ENCODE data around the gene ABL1. TPM values are rescaled to one million over a fixed set of nuclear protein-coding genes. Genes with fewer than 3 reads are reported as not detected.

Gene ABL1
- total RNA-seq, 4 donors from 2014 or later: 31.3 to 40.4 (median 34.8) TPM

- no peak for TF ChIP-seq CTCF (IDR thresholded peaks at IDR 0.05)
- TF ChIP-seq POLR2AphosphoS5 (IDR thresholded peaks at IDR 0.05): no peak
- no peak for TF ChIP-seq EP300 (IDR thresholded peaks at IDR 0.05)
- no peak for TF ChIP-seq POLR2A (IDR thresholded peaks at IDR 0.05)
- H3K27me3 ChIP-seq: no peaks in the 10 kb centered on the region
- no peak overlapping the region for H3K27ac ChIP-seq
- no peak overlapping the region for H3K4me3 ChIP-seq
- no peaks in the 10 kb centered on the region for H3K9me3 ChIP-seq
- WGBS: 95% methylated on average over 5 of the region's 5 CpGs
- no peaks in the 10 kb centered on the region for H3K4me1 ChIP-seq
- peaks cover 87% of the 10 kb centered on the region for H3K36me3 ChIP-seq
- no peak for DNase-seq (ENCODE audit: low spot score in 2 of 2)
Observed at GRCh38 chr9:130874783-130875182, 39.7 kb downstream of the ABL1 start.

- H3K9me3 ChIP-seq: no peaks in the 10 kb centered on the region
- H3K4me3 ChIP-seq: no peak overlapping the region
- no peaks in the 10 kb centered on the region for H3K27me3 ChIP-seq
- no peaks in the 10 kb centered on the region for H3K4me1 ChIP-seq
- TF ChIP-seq POLR2AphosphoS5 (IDR thresholded peaks at IDR 0.05) (no peak), EP300 (IDR thresholded peaks at IDR 0.05) (no peak), CTCF (IDR thresholded peaks at IDR 0.05) (no peak), POLR2A (IDR thresholded peaks at IDR 0.05) (no peak)
- no peak overlapping the region for H3K27ac ChIP-seq
- WGBS: 92% methylated on average over 6 of the region's 6 CpGs
- DNase-seq (ENCODE audit: low spot score in 2 of 2): no peak
- H3K36me3 ChIP-seq: peaks cover 96% of the 10 kb centered on the region
Observed at GRCh38 chr9:130877300-130877699, 42.2 kb downstream of the ABL1 start.

GRCh38 chr9:130878295-130878694 is 43.2 kb downstream of the ABL1 start:
- H3K9me3 ChIP-seq: no peaks in the 10 kb centered on the region
- no peak for DNase-seq (ENCODE audit: low spot score in 2 of 2)
- H3K36me3 ChIP-seq: peaks cover 96% of the 10 kb centered on the region
- no peak overlapping the region for H3K4me3 ChIP-seq
- WGBS: 95% methylated on average over 6 of the region's 6 CpGs
- no peaks in the 10 kb centered on the region for H3K27me3 ChIP-seq
- H3K27ac ChIP-seq: no peak overlapping the region
- no peaks in the 10 kb centered on the region for H3K4me1 ChIP-seq
- TF ChIP-seq EP300 (IDR thresholded peaks at IDR 0.05) (no peak), POLR2A (IDR thresholded peaks at IDR 0.05) (no peak), POLR2AphosphoS5 (IDR thresholded peaks at IDR 0.05) (no peak), CTCF (IDR thresholded peaks at IDR 0.05) (no peak)

GRCh38 chr9:130879863-130880411 is 44.9 kb downstream of the ABL1 start:
- 93% methylated on average over 9 of the region's 9 CpGs for WGBS
- DNase-seq (ENCODE audit: low spot score in 2 of 2): no peak
- Histone ChIP-seq H3K9me3 (no peaks in the 10 kb centered on the region), H3K27ac (no peak overlapping the region), H3K36me3 (peaks cover 96% of the 10 kb centered on the region), H3K4me1 (no peaks in the 10 kb centered on the region), H3K27me3 (no peaks in the 10 kb centered on the region), H3K4me3 (no peak overlapping the region)
- TF ChIP-seq CTCF (IDR thresholded peaks at IDR 0.05) (no peak), EP300 (IDR thresholded peaks at IDR 0.05) (no peak)

- H3K36me3 ChIP-seq: peaks cover 96% of the 10 kb centered on the region
- H3K4me3 ChIP-seq: no peak overlapping the region
- TF ChIP-seq POLR2AphosphoS5 (IDR thresholded peaks at IDR 0.05): no peak
- no peak for TF ChIP-seq CTCF (IDR thresholded peaks at IDR 0.05)
- no peak for TF ChIP-seq POLR2A (IDR thresholded peaks at IDR 0.05)
- TF ChIP-seq EP300 (IDR thresholded peaks at IDR 0.05): no peak
- 88% methylated on average over 12 of the region's 16 CpGs for WGBS
- no peak for DNase-seq (ENCODE audit: low spot score in 2 of 2)
- H3K27me3 ChIP-seq: no peaks in the 10 kb centered on the region
- no peaks in the 10 kb centered on the region for H3K9me3 ChIP-seq
- H3K4me1 ChIP-seq: no peaks in the 10 kb centered on the region
- no peak overlapping the region for H3K27ac ChIP-seq
Observed at GRCh38 chr9:130880599-130881220, 45.7 kb downstream of the ABL1 start.

Data from suprapubic skin (tissue), 4 donors.